Mammary epithelial cell (primary cell): ENCODE results near the gene IDNK.

Source experiments
- EZH2 ChIP-seq: IDR thresholded peaks from 2 replicates; pipeline ENCODE4 v1.6.1; 2012; ENCODE audit warnings: low read length, inconsistent platforms, borderline replicate concordance
- TF ChIP-seq, protein P1 (sequence below), 2 donors: IDR thresholded peaks in 1 of 2; conservative IDR thresholded peaks in 1 of 2; 2 replicates each; pipeline ENCODE4 v1.5.1; 2011 to 2012; ENCODE audit warnings: inconsistent platforms in 2 of 2, low read length in 2 of 2, mild to moderate bottlenecking in 2 of 2, control low read depth in 1 of 2, low read depth in 1 of 2; ENCODE audit not compliant: insufficient read depth in 1 of 2; ENCODE audit errors: extremely low read depth in 1 of 2

DNA sequence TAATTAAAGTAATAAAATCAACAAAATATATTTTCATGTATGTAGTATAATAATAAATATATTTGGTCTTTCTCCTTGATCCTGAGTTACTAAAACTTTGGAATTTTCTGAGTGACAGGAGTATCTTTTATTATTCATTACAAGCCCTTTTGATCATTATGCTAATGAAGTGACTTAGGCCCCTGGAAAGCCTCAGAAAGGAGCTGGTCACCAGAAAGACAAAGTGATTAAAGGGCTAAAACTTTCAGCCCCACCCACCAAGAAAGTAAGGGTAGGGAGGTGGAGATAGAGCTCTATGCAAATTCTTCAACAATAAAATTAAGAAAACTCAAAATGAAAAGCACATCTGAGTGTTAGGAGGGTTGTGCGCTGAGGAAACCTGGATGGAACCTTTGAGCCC, 57.3 kb downstream of the IDNK start:
- TF ChIP-seq, protein P1, sequence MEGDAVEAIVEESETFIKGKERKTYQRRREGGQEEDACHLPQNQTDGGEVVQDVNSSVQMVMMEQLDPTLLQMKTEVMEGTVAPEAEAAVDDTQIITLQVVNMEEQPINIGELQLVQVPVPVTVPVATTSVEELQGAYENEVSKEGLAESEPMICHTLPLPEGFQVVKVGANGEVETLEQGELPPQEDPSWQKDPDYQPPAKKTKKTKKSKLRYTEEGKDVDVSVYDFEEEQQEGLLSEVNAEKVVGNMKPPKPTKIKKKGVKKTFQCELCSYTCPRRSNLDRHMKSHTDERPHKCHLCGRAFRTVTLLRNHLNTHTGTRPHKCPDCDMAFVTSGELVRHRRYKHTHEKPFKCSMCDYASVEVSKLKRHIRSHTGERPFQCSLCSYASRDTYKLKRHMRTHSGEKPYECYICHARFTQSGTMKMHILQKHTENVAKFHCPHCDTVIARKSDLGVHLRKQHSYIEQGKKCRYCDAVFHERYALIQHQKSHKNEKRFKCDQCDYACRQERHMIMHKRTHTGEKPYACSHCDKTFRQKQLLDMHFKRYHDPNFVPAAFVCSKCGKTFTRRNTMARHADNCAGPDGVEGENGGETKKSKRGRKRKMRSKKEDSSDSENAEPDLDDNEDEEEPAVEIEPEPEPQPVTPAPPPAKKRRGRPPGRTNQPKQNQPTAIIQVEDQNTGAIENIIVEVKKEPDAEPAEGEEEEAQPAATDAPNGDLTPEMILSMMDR (conservative IDR thresholded peaks at IDR 0.05 in 1 of 2, IDR thresholded peaks at IDR 0.05 in 1 of 2; ENCODE audit: extremely low read depth in 1 of 2, insufficient read depth in 1 of 2, low read depth in 1 of 2, low read length in 2 of 2): no peak
- TF ChIP-seq EZH2: no peak
